H4 (cell line): ENCODE measurements around the gene KCP. TPM values are rescaled to one million over a fixed set of nuclear protein-coding genes. Genes with fewer than 3 reads are reported as not detected.
"Not testable (repeated sequence)": the region's sequence is repeated elsewhere in the genome, so short reads cannot be mapped to it uniquely, and the experiment has no call there.

Experiments used
- DNase-seq: peaks from one replicate; pipeline ENCODE4 v3.0.0-alpha.2; 2015; ENCODE audit warnings: low spot score
- total RNA-seq: library from RNA; depleted of rRNA; stranded (reverse); fragments of >200 nt; shearing (Covaris generic); gene quantifications from 2 replicates; pipeline ENCODE4 v1.2.3, GENCODE V29; 2014

KCP gene
- total RNA-seq, 1 experiment from 2014 or later: not detected

DNA sequence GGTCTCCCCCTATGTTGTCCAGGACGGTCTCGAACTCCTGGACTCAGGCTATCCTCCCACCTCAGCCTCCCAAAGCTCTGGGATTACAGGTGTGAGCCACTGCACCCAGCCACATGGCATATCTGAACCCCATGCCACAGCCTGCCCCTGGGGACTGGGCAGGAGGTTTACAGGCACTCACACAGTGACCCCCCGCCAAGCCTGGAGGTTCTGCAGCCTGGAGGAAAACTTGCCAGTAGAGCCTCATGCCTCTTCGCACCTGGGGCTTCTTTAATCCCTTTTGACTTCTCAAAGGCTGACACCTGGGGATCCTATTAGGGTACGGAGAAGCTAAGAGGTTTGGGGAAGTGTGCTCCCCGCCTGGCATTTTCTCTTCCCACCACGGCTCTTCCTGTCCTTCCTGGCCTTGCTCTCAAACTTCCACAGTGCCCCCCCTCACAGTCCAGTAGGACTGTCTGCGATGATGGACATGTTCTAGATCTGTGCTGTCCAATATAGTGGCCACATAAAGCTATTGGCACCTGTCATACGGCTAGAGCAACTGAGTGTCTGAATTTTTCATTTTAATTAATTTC lies 11.4 kb upstream of the KCP start:
- DNase-seq: no peak

DNA sequence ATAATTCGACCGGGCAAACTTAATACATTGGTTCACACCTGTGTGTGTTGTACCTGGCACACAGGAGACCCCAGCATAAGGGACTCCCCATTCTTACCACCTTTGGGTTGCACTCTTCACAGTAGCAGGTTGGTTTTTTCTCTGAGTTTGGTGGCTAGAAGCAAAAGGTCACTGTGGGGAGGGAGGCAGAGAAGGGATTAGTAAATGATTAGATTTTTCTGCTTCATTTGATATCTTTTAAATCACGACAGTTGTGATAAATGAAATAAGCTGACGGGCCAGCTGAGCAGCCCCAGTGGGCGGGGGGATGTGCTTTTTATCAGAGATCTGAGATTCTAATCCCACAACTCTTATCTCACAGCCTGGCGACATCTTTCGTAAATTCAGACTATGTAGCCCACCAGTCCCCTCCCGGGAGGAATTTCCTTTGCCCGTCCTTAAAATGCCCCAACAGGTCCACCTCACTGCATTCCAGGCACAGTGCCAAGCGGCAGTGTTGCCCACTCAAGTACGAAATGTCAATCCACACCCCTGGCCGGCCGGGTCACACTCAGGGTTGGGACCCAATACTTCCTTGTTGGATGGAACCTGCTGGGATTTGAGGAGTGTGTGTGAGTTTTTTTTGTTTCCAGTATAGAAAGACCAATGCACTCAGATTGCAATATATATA lies 10.5 kb upstream of the KCP start:
- no peak for DNase-seq

DNA sequence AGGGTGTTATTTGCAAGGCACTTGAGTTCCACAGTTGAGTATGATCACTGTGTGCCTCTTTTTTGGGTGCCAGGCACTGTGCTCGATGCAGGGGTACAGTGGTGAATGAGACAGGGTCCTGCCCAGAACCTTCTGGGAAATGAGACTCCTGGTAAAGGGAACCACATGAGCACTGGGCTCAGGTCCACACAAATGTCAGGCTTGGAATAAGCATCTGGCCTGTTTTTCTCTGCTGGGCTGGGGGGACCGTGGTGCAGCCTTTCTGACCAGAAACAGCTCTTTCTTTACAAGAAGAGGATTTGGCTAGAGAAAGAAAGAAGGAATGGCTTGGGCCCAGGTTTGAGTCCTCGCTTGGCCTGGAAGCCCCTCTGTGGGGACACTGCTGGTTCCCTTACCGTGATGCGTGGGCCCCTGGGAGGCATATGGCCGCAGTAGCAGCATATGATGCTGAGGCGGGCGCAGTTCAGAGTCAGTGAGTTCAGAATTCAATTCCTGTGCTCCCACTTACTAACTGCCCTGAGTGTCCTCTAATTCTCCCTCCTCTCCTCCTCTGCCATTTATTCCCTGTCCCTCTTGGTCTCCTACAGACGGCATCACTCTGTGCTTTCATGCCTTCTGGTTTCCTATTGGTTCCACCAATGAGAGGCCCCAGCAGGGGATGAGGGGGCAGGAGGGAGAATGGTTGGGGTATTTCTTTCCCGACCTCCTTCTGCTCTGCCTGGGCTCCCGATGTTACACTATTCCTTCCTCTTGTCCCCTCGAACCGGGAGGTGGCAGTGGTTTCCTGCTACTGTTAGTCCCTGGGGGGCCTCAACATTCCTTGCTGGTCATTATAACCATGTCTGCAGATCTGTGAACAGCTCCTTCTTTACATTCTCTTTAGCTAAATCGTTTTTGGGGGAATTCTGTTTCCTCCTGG lies 9.6 kb upstream of the KCP start:
- DNase-seq: no peak

DNA sequence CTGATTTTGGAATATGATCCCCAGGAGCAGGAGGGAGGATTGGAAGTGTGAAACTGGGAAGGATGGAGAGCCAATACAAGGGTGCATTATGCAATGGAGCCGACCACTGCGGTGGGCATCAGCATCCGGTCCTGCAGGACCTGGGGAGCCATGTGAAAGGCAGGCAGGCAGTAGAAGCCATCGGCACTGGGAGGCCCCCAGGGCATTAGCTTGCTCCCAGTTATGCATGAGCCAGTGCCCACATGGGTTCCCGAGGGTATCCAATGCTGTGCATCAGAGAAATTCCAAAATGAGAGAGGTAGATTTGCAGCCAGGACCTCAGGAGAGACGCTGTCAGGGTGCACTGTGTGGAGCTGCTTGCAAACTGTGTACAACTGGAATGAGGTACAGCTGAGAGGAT lies 8.7 kb upstream of the KCP start:
- no peak for DNase-seq

DNA sequence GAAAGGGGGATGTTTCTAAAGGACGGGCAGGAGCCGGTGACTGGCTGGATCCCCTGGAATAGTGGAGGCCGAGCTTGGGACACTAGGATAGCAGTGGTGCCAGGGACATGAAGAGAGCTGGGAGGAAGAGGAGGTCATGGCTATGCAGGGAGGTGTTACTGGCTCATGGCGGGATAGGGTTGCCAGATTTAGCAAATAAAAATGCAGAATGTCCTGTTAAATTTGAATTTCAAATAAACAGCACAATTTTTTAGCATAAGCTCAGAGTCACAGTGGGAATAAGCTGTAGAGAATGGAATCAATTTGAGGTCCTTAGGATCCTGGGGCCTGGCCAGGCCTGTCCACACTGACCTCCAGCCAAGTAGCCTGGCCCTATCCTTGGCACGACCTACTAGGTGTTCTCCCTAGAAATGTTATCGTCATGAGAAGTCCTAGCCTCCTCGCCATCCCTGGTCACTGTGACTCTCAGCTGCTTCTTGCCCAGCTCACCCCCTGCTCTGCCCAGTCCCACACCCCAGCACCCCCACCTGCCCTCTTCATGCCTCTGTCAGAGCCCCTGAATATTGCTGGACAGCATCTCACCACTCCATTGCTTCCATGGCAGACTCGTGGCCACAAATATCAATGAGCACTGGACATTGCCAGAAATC lies 7.6 kb upstream of the KCP start:
- no peak for DNase-seq

DNA sequence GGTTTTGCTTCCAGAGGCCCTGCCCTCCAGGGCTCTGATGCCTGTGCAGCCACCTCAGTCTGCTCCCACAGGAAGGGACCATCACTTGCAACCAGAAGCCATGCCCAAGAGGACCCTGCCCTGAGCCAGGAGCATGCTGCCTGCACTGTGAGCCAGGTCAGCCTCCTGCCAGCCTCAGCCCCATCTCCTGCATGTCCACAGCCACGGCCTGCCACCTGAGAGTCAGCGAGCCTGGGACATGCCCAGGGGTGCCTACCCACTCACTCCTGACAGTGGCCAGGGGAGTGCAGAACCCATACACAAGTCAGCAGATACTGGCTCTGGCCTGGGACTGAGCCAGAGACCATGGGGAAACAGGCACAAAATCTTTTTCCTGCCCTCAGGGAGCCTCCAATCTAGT lies 6.6 kb upstream of the KCP start:
- no peak for DNase-seq

DNA sequence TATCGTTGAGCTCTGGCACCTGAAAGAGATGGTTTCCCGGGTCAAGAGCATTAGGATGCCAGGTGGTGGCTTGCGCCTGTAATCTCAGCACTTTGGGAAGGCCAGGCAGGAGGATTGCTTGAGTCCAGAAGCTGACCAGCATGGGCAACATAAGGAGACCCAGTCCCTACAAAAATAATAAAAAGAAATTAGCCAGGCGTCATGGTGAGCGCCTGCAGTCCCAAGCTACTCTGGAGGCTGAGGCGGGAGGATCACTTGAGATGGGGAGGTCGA lies 6.1 kb upstream of the KCP start:
- DNase-seq: no peak

DNA sequence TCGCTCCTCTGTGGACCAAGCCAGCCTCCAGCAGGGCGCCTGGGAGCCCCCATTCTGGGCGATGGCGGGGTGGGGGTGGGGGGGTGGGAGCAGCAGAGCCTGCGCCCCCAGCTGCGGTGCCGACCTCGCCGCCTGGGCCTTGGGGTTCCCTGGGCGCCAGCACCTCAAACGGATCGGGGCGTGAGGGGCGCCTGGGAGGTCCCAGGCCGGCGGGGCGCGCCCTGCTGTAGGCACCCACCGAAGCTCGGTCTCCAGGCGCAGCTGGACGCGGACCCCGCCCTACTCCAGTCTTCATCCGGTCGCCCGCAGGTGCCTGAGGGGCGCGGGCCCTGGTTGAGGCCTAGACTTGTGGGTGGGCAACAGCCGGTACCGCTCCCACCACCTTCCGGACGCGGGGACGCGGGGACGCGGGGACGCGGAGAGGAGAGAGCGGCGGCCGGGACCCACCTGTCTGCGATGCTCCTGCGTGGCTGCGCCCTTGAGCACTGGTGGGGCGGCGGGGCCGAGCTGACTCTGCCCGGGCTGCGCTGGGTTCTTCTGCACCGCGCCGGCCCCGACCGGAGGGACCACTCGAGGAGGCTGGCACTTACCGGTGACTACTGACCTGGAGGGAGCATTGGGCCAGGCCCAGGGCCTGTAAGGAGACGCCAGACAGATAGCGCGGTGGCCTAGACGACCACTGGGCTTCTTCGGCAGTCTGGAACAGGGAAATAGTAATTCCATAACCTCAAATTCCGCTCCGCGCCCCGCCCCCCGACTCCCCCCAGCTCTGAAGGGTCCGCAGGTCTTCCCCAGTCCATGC lies 5.5 kb upstream of the KCP start:
- DNase-seq: no peak

DNA sequence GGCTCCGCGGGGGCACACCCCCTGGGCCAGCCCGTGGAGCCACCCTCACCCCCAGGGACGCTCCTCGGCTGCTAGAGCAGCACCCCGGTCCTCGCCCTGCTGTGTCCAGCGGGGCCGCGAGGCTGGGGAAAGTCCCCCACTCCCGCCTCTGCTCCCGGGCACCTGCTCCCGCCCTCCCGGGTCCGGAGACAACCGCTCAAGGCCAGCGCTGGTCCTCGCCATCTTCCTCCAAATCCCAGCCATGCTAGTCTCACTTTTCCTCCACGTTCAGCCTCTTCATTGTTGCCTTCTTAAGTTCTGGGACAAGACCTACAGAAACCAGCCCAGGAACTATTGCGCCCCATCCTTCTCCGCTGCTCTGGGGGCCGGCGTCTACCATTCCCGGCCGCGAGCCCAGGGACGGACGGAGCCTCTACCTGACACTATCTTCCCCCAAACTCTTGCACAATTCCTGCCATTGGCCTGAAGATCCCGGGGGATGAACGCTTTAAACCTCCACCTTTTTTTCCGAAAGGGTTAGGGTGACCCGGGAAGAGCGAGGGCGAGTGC lies 4.8 kb upstream of the KCP start:
- no peak for DNase-seq

DNA sequence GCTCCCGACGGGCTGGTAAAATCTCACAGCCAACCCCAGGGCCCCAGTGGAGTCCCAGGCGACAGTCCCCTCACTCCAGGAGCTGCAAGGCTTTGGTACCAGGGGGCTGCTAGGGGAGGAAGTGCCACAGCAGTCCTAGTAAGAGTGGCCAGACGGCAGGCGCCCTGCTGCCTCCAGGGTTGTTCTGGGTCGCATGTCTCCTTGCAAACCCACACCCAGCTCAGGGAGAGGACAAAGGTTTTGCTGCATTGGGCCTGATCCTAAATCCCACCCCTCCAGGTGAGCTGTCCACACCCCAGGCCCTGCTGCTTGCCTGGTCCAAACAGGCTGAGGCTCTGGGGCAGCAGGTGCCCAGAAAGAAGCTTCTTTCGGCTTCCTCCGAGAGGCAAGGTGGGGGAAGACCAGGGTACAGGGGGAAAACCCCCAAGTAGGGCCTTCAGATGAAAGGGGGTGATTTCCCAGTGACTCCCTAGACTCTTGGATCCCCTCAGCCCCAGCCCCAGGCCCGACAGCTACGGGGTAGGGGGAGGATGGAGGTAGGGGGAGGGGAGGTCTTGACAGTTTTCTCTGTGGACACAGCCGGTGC lies 4.2 kb upstream of the KCP start:
- DNase-seq: no peak

DNA sequence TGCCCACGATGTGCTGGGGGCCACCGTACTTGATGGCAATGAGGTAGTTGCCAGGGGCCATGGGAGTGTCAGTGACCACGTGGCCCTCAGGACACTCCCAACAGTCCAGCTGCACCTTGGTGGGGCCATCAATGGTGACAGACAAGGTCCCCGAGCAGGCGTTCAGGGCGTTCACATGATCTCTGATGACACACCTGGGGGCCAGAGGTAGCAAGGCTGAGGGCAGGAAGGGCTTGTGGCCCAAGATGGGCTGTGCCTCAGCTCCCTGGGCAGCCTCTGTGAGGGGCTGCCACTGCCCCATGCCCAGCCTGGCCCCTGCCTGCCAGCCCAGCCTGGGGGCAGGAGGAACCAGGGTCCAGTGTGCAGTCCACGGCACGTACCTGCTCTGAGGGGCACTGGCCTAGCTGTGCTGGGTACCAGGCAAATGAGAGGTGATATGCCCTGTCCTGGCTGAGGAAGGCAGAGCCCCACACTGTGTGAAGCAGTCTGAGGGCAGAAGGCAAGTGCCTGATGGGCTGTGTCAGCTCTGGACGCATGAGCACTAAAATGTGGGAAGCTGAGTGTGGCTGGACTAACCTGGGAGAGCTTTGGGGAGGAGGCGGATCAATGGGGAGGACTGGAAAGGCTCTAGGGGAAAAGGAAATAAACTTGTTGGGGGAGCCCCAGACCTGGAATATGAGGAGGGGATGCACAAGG lies 3.5 kb upstream of the KCP start:
- DNase-seq: no peak

DNA sequence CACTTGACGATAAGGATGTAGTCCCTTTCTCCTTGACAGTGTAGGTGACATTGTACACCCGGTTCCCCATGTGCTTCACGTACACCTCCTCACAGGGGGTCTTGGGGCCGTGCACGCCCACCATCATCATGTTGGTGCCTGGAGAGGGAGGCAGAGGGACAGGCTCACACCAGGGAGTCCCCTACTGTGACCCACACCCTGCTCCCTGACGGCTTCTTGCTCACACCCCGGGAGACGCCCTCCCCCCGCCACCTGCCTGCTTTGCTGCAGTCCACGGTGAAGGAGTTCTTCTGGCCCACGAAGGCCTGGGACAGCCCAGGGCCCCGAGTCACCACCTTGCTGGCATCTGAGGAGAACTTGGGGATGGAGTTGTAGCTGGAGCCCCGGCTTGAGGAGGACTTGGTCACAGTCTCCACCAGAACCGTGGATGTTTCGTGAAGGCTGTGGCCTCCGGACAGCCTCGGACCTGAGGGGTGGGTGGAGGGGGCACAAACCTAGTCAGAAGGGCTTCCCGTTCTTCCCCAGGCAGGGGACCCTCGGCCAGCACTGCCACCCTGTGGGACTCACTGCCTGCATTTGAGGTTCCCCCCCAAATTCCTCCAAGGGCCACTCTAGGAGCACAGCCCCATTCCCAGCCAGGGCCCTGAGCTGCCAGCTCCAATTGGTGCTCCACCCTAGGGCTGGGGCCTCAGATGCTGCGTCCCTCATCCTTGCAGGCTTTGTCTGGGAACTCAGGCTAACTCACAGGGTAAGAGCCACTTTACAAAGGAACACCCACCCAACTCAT lies 2.4 kb upstream of the KCP start:
- DNase-seq: not testable (repeated sequence)

DNA sequence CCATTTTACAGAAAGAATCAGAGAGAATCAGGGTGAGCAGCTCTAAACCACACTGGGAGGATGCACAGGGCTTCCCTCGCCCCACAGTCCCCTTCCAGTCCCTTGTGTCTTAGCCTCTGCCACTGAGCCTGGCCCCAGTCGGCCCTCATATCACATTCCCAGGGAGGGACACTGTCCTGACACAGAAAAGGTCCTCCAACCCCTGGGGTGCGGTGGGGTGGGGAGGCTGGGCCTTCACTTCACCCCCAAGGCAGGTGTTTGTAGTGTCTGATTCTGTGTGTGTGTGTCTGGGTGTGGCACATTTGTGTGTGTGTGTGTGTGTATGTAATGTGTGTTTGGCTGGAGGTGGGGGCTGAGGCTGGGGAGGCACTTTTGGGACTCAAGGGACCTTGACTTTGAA lies 1.8 kb upstream of the KCP start:
- DNase-seq: no peak

DNA sequence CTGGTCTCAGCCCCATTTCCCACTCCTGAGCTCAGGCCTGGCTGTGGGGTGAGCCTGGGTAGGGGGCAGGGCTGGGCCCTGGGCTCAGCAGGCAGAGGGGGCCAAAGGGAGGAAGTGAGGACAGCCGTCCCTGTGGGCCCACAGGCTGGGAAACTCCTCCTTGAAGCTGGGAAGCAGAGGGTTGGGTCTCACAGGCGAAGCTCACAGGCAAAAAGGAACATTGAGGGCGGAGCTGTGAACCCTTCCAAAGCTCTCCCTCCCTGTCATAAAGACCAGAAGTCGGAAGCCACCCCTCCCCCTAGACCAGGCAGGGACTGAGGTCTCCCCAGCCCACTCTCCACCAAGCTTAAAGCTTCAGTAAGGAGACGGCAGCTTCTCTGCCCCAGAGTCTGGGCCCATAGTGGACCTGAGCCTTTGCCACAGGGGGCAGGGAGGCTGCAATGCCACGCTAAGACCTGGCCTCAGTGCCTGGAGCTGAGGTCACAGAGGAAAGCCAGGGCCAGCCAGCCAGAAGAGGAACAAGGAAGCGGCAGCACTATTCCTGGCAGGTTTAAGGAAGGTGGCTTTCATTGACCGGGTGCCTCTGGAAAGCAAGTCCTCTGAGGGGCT lies 1.0 kb upstream of the KCP start:
- no peak for DNase-seq

DNA sequence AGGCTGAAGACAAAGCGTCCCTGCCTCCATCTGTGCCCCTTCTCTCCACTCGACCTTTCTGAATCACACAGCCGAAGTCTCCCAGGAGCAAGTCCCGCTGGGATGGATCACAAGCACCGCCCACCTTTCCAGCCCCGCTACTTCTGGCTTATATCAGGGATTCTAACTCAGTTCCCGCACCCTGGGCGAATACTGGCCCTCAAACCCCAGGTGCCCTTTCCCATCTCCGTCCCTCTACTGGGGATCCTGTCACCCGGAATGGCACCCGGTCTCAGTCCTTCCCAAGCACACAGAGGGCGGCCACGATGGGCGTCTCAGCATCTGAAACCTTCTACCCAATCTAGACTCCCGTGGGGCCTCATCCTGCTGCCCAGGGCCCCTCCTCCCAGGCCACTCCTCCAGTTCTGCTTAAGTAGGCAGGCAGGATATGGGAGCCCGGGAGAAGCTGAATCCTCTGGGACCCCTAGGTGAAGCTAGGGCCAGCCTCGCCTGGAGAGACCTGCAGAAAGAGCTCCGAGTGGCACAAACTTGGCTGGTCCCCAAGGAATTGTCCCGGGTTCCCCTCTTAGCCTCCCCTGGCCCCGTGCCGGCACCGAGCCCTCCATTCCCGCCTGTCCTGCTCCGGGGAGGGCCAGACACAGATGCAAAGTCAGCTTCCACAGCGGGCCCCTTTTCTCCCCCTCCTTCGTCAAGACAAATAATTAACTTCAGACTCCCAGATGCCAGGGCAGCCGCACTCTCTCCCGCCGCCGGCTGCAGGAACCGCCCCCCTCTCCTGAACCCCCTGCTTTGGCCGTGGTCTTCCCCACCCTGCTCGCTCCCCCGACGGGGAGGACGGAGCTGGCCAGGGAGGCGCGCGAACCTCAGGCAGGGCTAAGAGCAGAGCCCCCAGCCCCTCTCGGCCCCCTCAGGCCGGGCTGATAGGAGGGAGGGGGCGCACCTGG lies 612 bp downstream of the KCP start:
- DNase-seq: no peak

DNA sequence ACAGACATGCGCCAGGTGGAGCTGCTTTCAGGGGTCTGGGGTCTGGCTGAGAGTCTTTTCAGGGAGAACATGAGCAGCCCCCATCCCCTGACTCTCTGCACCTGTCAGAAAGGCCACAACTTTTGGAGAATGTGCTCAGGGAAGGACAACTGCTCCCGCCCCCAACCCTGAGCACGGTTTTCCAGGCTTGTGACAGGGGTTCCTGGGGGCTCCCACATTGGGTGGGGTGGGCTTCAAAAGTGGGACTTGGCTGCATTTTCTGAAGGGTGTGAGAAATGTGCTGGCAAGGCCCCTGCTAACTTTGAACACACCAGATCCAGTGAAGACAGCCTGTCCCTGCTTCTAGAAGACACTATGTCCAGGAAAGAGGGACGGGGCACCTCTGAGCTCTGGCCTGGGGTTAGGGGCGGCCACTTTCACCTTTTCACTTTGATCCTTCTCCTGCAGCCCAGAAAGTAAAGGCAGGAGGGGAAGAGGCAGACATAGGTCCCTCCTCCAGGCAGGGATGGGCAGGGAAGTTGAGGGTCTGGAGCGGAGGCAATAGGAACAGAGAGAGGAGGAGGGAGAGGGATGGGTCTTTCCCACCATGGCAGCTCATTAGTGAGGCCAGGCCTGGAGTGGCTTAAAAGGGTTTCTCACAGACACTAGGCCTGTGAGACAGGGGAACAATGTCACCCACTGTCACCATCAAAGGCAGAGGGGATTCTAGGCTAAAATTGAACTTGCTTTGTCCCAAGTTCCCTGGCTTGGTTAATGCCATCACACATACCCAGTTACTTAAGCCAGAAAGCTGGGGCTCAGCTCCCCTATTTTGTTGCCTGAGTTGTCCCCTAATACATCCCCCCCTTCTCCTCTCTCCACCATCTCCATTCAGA lies 1.5 kb downstream of the KCP start:
- DNase-seq: no peak
